Neural cell (in vitro differentiated cells): ENCODE data around the gene TRAPPC6A. TPM values are rescaled to one million over a fixed set of nuclear protein-coding genes. Genes with fewer than 3 reads are reported as not detected.

Source experiments
- H2AFZ ChIP-seq: fragments of 200-600, 300-800 bp; sonication (generic), shearing (Covaris generic); 2 replicates; pipeline ENCODE4 v1.6.0; 2014; ENCODE audit warnings: low read depth, mild to moderate bottlenecking, antibody characterized with exemption, low read length, moderate library complexity
- H3F3A ChIP-seq: fragments of 200-600 bp; shearing (Covaris generic); 2 replicates; pipeline ENCODE4 v1.6.1; 2016; ENCODE audit warnings: mild to moderate bottlenecking, moderate library complexity, mixed read lengths, antibody characterized with exemption, low read length; ENCODE audit not compliant: insufficient read depth, poor library complexity, severe bottlenecking
- H3K27ac ChIP-seq: fragments of 200-600, 300-800 bp; sonication (generic), shearing (Covaris generic); 2 replicates; pipeline ENCODE4 v1.5.1; 2014; ENCODE audit warnings: mild to moderate bottlenecking, low read length, moderate library complexity
- H3K27me3 ChIP-seq: fragments of 300-800, 200-600 bp; sonication (generic), shearing (Covaris generic); 2 replicates; pipeline ENCODE4 v1.6.0; 2014; ENCODE audit warnings: mild to moderate bottlenecking, low read depth, low read length, moderate library complexity; ENCODE audit not compliant: insufficient read depth
- H3K36me3 ChIP-seq: fragments of 300-800, 200-600 bp; sonication (generic), shearing (Covaris generic); 2 replicates; pipeline ENCODE4 v1.5.1; 2014; ENCODE audit warnings: mild to moderate bottlenecking, antibody characterized with exemption, low read length, moderate library complexity; ENCODE audit not compliant: insufficient read depth
- H3K4me2 ChIP-seq: fragments of 300-800, 200-600 bp; sonication (generic), shearing (Covaris generic); 2 replicates; pipeline ENCODE4 v1.6.0; 2014; ENCODE audit warnings: mild to moderate bottlenecking, low read length
- H3K4me3 ChIP-seq: fragments of 300-800, 200-600 bp; sonication (generic), shearing (Covaris generic); 2 replicates; pipeline ENCODE4 v1.5.1; 2014; ENCODE audit warnings: mild to moderate bottlenecking, low read length, moderate library complexity
- H3K79me2 ChIP-seq: fragments of 200-600 bp; shearing (Covaris generic); replicated peaks from 2 replicates; pipeline ENCODE4 v1.6.0; 2014; ENCODE audit warnings: mild to moderate bottlenecking, low read length, moderate library complexity; ENCODE audit not compliant: insufficient read depth
- H3K9ac ChIP-seq: fragments of 300-800, 200-600 bp; sonication (generic), shearing (Covaris generic); 2 replicates; pipeline ENCODE4 v1.6.1; 2016; ENCODE audit warnings: mild to moderate bottlenecking, low read length, mixed read lengths
- H3K9me2 ChIP-seq: fragments of 200-600 bp; shearing (Covaris generic); 2 replicates; pipeline ENCODE4 v1.6.1; 2016; ENCODE audit warnings: mild to moderate bottlenecking, low read length, mixed read lengths; ENCODE audit not compliant: insufficient read depth
- H3K9me3 ChIP-seq: fragments of 200-600, 300-800 bp; sonication (generic), shearing (Covaris generic); 2 replicates; pipeline ENCODE4 v1.6.1; 2016; ENCODE audit warnings: mild to moderate bottlenecking, mixed run types, low read length, moderate library complexity, mixed read lengths
- H4K20me1 ChIP-seq: fragments of 200-600 bp; shearing (Covaris generic); 2 replicates; pipeline ENCODE4 v1.6.1; 2016; ENCODE audit warnings: mild to moderate bottlenecking, mixed run types; ENCODE audit not compliant: insufficient read depth
- EP300 ChIP-seq: fragments of 450-650 bp; conservative IDR thresholded peaks from 2 replicates; pipeline ENCODE4 v1.6.1; 2014; ENCODE audit warnings: antibody characterized with exemption, mild to moderate bottlenecking, moderate library complexity; ENCODE audit not compliant: poor library complexity, severe bottlenecking
- EZH2 ChIP-seq: fragments of 200-600, 300-800 bp; shearing (Covaris generic), sonication (generic); IDR thresholded peaks from 2 replicates; pipeline ENCODE4 v1.6.1; 2014; ENCODE audit warnings: antibody characterized with exemption, low read length, borderline replicate concordance, mild to moderate bottlenecking; ENCODE audit not compliant: insufficient read depth, poor library complexity, severe bottlenecking
- MXI1 ChIP-seq: fragments of 450-650 bp; conservative IDR thresholded peaks from 2 replicates; pipeline ENCODE4 v1.6.1; 2014; ENCODE audit warnings: antibody characterized with exemption, mild to moderate bottlenecking; ENCODE audit not compliant: poor library complexity, severe bottlenecking
- POLR2AphosphoS5 ChIP-seq: IDR thresholded peaks from 2 replicates; pipeline ENCODE4 v1.6.1; 2012
- RAD21 ChIP-seq: fragments of 450-650 bp; conservative IDR thresholded peaks from 2 replicates; pipeline ENCODE4 v1.6.1; 2014; ENCODE audit warnings: antibody characterized with exemption, mild to moderate bottlenecking, moderate library complexity
- SMC3 ChIP-seq: fragments of 450-650 bp; conservative IDR thresholded peaks from 2 replicates; pipeline ENCODE4 v1.6.1; 2014; ENCODE audit warnings: antibody characterized with exemption, mild to moderate bottlenecking, moderate library complexity; ENCODE audit not compliant: poor library complexity
- TAF1 ChIP-seq: IDR thresholded peaks from 2 replicates; pipeline ENCODE4 v1.6.1; 2012; ENCODE audit warnings: low read depth
- polyA plus RNA-seq: library from polyadenylated mRNA; depleted of rRNA; stranded (reverse); fragments of >200 nt; gene quantifications from 2 replicates; pipeline ENCODE4 v1.2.3, GENCODE V29; 2014
- TF ChIP-seq, protein P1 (sequence below): IDR thresholded peaks from 2 replicates; pipeline ENCODE4 v1.6.1; 2012; ENCODE audit warnings: borderline replicate concordance
- TF ChIP-seq, protein P2 (sequence below): fragments of 450-650 bp; IDR thresholded peaks from 2 replicates; pipeline ENCODE4 v1.5.1; 2014; ENCODE audit warnings: antibody characterized with exemption, mild to moderate bottlenecking, moderate library complexity; ENCODE audit not compliant: poor library complexity, severe bottlenecking

The TRAPPC6A gene
- polyA plus RNA-seq, 1 donor from 2014 or later, result 48.5 TPM

DNA sequence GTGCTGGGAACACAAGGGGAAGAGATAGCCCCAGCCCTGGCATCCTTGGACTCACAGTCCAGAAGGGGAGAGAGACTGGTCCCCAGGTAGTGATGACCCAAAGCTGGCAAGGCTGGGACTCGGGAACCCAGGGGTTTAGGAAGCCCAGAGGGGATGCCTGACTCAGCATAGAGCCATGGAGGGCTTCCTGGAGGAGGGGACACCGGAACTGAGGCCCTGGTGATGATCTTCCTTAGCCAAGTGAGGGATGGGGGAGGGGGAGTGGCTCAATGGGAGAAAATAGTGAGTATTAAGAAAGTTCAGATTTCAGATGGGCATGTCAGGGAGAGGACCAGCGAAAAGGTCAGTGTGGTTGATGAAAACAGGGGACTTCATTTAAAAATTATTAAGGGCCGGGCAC lies 40.4 kb upstream of the TRAPPC6A start:
- no peak overlapping the region for H3K9ac ChIP-seq
- no peaks in the 10 kb centered on the region for H3K36me3 ChIP-seq
- H3K9me3 ChIP-seq, result no peaks in the 10 kb centered on the region
- no peak overlapping the region for H3K4me3 ChIP-seq
- H3F3A ChIP-seq, result no peaks in the 10 kb centered on the region
- TF ChIP-seq EZH2 (no peak), POLR2AphosphoS5 (no peak), SMC3 (no peak), EP300 (no peak), RAD21 (no peak), TAF1 (no peak), MXI1 (no peak)
- TF ChIP-seq, protein P1, sequence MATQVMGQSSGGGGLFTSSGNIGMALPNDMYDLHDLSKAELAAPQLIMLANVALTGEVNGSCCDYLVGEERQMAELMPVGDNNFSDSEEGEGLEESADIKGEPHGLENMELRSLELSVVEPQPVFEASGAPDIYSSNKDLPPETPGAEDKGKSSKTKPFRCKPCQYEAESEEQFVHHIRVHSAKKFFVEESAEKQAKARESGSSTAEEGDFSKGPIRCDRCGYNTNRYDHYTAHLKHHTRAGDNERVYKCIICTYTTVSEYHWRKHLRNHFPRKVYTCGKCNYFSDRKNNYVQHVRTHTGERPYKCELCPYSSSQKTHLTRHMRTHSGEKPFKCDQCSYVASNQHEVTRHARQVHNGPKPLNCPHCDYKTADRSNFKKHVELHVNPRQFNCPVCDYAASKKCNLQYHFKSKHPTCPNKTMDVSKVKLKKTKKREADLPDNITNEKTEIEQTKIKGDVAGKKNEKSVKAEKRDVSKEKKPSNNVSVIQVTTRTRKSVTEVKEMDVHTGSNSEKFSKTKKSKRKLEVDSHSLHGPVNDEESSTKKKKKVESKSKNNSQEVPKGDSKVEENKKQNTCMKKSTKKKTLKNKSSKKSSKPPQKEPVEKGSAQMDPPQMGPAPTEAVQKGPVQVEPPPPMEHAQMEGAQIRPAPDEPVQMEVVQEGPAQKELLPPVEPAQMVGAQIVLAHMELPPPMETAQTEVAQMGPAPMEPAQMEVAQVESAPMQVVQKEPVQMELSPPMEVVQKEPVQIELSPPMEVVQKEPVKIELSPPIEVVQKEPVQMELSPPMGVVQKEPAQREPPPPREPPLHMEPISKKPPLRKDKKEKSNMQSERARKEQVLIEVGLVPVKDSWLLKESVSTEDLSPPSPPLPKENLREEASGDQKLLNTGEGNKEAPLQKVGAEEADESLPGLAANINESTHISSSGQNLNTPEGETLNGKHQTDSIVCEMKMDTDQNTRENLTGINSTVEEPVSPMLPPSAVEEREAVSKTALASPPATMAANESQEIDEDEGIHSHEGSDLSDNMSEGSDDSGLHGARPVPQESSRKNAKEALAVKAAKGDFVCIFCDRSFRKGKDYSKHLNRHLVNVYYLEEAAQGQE, result no peak
- TF ChIP-seq, protein P2, sequence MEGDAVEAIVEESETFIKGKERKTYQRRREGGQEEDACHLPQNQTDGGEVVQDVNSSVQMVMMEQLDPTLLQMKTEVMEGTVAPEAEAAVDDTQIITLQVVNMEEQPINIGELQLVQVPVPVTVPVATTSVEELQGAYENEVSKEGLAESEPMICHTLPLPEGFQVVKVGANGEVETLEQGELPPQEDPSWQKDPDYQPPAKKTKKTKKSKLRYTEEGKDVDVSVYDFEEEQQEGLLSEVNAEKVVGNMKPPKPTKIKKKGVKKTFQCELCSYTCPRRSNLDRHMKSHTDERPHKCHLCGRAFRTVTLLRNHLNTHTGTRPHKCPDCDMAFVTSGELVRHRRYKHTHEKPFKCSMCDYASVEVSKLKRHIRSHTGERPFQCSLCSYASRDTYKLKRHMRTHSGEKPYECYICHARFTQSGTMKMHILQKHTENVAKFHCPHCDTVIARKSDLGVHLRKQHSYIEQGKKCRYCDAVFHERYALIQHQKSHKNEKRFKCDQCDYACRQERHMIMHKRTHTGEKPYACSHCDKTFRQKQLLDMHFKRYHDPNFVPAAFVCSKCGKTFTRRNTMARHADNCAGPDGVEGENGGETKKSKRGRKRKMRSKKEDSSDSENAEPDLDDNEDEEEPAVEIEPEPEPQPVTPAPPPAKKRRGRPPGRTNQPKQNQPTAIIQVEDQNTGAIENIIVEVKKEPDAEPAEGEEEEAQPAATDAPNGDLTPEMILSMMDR, result no peak
- peaks cover 68% of the 10 kb centered on the region for H3K27me3 ChIP-seq
- H3K79me2 ChIP-seq, result no peaks in the 10 kb centered on the region
- H4K20me1 ChIP-seq, result no peaks in the 10 kb centered on the region
- no peak overlapping the region for H2AFZ ChIP-seq
- H3K4me2 ChIP-seq, result no peak overlapping the region
- no peak overlapping the region for H3K27ac ChIP-seq
- H3K9me2 ChIP-seq, result no peaks in the 10 kb centered on the region

DNA sequence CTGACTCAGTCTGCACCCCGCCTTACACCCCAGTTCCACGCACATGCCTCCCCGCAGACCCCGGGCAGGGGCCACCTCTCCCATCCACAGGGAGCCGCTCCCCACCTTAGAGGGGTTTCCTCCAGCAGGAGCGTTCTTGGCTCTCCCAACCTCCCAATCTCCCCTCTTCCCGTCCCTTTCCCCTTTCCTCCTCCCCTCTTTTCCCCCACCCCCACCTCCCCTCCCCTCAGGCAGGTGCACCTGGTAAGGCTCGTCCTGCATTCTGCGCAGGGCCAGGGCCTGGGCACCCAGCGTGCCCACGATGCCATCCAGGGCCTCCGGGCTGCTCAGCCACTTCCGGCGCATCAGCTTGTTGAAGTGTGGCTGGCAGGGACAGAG lies 39.9 kb upstream of the TRAPPC6A start:
- Histone ChIP-seq H3F3A (no peaks in the 10 kb centered on the region), H2AFZ (no peak overlapping the region), H3K36me3 (no peaks in the 10 kb centered on the region), H3K9me3 (no peaks in the 10 kb centered on the region), H3K27me3 (peaks cover 68% of the 10 kb centered on the region), H3K9ac (no peak overlapping the region), H3K27ac (no peak overlapping the region), H3K9me2 (no peaks in the 10 kb centered on the region), H3K4me2 (no peak overlapping the region), H4K20me1 (no peaks in the 10 kb centered on the region), H3K79me2 (no peaks in the 10 kb centered on the region), H3K4me3 (no peak overlapping the region)
- TF ChIP-seq, protein P2, result no peak
- TF ChIP-seq TAF1 (no peak), EZH2 (no peak), SMC3 (no peak), POLR2AphosphoS5 (no peak), RAD21 (no peak), MXI1 (no peak), EP300 (no peak)
- TF ChIP-seq, protein P1, result no peak
